Metanephros (tissue), 1 donor: ENCODE measurements around the gene CES1. TPM values are rescaled to one million over a fixed set of nuclear protein-coding genes. Genes with fewer than 3 reads are reported as not detected.

Source experiments
- total RNA-seq: library from RNA; depleted of rRNA; stranded (reverse); fragments of >200 nt; gene quantifications from one replicate; pipeline ENCODE4 v1.2.3, GENCODE V29; 2014

Gene CES1
- 3.4 TPM for total RNA-seq

DNA sequence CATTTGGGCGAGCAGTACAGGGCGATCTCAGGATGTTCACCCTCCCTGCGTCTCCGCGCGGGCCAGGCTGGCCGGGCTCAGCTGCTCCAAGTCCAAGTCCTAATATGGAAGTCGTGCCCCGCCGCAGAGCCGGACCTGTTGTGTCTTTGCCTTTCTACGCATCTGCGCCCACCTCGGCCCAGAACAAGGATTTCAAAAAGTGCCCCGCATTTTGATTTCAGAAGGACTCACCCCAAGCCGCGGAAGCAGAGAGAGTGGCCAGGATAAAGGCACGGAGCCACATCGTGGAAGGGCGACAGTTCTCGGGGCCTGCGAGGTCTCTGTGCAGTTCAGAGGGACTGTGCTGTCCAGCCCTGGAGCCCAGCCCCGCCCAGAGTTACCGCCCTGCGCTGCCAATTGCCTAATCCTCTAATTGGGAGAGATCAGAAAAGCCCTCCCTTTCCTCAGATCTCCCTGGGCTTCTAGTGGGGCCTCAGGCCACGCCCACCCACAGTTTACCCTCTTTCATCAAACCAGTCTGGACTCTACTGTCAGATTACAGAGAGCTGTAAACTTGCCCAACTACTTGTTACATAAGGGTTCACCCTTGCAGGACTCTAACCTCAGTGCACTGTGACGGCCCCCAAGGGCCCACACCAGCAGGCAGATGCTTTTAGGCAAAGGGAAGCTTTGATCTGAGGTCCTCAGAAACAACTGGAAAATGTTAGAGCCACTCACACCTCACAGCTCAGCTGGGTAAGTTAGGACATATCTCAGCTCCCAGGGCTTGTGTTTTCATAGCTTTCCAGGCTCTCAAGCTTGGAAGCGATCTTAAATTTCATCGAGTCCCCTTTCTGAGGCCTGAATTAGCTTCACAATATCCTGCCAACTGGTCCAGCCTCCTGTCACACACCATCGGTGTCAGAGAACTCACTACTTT is at the start of gene CES1:
TSS of gene CES1 (minus strand) at position 324 of the 919 bp plus-strand sequence. CDS start at position 283, 41 bp downstream.

GRCh38 chr16:55875273-55875672 is 42.4 kb upstream of the CES1 start, which contains the start of gene CES5A:
Gene CES5A (minus strand): TSS chr16:55875373. CDS start chr16:55875221, 152 bp downstream.

Other genes with a start within 250 kb of the CES1 start
- 1.6 TPM for gene SLC6A2, start 177.1 kb downstream of the CES1 start, total RNA-seq
- not detected for gene CES5A, start 42.3 kb upstream of the CES1 start, total RNA-seq